GM19328 (cell line): ENCODE measurements around the gene CDKN2D.

Experiments used
- ATAC-seq: cut with Tn5 transposase; IDR thresholded peaks from one replicate; pipeline ENCODE4 v1.9.1; 2021; ENCODE audit warnings: mild to moderate bottlenecking, moderate library complexity; ENCODE audit not compliant: unreplicated experiment

The CDKN2D gene

GRCh38 chr19:10568826-10569651 is at the start of gene CDKN2D:
Gene CDKN2D (minus strand): TSS chr19:10568979. CDS start chr19:10568653, 326 bp downstream.
- ATAC-seq, result peak; percentile 52

GRCh38 chr19:10617409-10618121 is 48.8 kb upstream of the CDKN2D start:
- ATAC-seq, result no peak

DNA sequence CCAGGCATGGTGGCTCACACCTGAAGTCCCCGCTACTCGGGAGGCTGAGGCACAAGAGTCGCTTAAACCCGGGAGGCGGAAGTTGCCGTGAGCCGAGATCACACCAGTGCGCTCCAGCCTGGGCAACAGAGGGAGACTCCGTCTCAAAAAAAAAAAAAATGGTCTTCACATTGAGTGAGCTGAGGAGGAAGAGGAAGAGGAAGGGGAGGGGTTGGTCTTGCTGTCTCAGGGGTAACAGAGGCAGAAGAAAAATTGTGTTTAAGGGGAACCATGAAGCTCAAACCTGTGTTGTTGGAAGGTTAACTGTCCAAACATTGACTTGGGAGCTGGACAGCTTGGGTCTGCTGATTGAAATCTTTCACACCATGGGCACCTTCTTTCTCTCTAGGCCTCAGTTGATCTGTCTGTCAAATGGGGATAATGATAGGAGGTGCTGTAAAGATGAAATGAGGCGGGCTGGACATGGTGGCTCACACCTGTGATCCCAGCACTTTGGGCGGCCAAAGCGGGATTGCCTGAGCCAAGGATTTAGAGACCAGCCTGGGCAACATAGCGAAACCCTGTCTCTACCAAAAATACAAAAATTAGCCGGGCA is 46.7 kb upstream of the CDKN2D start:
- ATAC-seq, result no peak

DNA sequence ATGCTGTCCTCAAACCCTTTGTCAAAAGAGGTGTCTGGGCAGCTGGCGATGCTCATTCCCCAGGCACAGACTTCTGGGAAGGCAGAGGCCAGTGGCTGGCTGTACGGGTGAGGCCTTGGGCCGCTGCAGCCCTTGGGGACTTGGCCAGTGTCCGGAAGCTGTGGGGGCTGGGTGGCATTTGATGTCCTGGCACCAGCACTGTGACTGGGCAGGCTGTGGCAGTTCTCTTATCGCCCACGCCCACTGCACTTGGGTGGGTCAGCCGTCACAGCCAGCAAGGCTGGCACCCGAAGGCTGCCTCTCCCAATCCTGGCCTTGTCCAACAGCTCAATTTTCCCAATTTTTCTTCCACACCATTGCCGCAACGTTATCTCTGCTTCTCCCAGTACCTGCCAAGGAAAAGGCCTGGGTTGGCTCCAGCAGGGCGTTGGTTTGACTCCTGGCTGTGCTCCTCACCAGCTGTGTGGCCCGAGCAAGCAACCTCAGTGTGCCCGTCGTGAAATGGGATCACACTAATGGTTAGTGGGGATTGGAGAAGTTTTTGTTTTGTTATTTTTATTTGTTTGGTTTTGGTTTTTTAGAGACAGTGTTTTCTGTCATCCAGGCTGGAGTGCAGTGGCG is 43.8 kb upstream of the CDKN2D start:
- no peak for ATAC-seq

GRCh38 chr19:10611907-10612306 is 43.1 kb upstream of the CDKN2D start:
- no peak for ATAC-seq

- ATAC-seq, result no peak
Measured at GRCh38 chr19:10604460-10604980, 35.7 kb upstream of the CDKN2D start.

- no peak for ATAC-seq
Measured at GRCh38 chr19:10603873-10604459, 35.2 kb upstream of the CDKN2D start.

DNA sequence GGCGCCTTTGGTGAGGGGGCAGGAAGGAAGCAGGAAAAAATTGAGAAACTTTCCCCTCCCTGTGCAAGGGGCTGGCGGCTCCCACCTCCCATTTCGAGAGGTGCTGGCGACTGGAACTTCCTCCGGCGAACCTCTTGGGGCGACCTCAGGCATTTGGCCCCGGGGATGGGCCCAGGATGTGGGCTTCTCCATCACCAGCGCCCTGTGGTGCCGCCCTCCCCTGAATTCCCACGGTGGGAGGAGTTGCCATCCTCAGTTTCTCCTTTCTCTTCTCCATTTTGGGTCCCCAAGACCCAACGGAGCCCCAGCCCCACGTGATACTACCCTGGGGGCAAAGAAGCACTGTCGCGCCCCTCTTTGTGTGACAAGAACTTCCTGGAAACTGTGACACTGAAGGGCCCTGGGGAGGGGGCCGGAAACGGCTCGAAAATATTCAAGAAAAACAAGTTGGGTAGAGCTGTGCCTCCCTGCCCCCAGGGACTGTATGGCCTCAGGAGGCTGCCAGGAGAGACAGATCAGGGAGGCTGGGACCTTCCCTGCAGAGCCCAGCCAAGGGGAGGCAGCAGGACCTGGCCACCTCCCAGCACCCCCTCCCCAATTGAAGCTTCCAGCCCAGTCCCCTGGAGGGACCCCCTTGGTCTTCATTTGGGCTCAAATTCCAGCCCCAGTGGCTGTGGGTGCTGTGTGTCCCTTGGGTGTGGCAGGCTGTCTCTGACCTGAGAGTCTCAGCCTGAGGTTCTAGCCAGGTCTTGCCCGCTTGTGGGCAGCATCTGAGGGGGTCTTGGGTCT is 34.5 kb upstream of the CDKN2D start:
- no peak for ATAC-seq

- ATAC-seq, result peak; percentile 62
Measured at GRCh38 chr19:10602330-10603083, 33.7 kb upstream of the CDKN2D start.

DNA sequence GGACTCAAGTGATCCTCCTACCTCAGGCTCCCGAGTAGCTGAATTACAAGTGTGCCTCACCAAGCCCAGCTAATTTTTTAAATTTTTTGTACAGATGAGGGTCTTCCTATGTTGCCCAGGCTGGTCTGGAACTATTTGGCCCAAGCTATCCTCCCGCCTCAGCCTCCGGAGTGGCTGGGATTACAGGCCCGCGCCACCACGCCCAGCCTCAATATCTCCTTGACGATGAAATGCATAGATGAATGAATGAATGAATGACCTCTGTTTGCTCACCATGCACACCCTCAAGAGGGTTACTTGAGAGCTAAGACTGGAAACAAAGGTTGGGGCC is 33.2 kb upstream of the CDKN2D start:
- no peak for ATAC-seq

DNA sequence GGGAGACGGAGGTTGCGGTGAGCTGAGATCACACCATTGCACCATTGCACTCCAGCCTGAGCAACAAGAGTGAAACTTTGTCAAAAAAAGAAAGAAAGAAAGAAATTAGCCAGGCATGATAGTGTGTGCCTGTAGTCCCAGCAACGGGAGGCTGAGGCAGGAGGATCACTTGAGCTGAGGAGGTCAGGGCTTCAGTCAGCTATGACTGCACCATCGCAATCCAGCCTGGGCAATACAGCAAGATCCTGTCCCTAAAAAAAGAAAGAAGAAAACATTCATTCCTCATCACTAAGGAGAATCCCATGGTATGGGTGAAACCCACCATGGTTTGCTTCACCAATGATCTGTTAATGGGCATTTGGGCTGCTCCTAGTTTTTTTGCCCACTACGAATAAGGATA is 31.4 kb upstream of the CDKN2D start:
- no peak for ATAC-seq

- no peak for ATAC-seq
Measured at GRCh38 chr19:10593820-10594637, 25.2 kb upstream of the CDKN2D start.

DNA sequence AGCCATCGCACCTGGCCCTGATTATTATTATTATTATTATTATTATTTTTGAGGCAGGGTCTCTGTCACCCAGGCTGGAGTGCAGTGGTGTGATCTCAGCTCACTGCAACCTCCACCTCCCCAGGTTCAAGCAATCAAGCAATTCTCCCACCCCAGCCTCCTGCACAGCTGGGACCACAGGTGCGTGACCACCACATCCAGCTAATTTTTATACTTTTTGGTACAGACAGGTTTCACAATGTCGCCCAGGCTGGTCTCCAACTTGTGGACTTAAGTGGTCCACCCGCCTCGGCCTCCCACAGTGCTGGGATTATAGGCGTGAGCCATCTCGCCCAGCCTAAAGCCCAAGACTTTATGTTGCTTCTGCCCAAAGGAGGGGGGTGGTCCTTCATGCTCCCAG is 24.4 kb upstream of the CDKN2D start:
- ATAC-seq, result no peak

DNA sequence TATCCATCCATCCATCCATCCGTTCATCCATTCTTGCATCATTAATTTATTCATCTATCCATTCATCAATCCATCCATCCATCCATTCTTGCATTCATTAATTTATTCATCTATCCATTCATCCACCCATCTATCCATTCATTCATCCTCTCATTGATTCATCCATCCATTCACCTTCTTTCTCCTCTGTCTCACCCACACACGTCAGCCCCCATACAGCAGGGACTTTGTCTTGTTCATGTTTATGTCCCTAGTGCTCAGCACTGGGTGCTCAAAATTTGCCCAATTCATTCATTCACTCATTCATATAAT is 19.0 kb upstream of the CDKN2D start:
- ATAC-seq, result no peak

DNA sequence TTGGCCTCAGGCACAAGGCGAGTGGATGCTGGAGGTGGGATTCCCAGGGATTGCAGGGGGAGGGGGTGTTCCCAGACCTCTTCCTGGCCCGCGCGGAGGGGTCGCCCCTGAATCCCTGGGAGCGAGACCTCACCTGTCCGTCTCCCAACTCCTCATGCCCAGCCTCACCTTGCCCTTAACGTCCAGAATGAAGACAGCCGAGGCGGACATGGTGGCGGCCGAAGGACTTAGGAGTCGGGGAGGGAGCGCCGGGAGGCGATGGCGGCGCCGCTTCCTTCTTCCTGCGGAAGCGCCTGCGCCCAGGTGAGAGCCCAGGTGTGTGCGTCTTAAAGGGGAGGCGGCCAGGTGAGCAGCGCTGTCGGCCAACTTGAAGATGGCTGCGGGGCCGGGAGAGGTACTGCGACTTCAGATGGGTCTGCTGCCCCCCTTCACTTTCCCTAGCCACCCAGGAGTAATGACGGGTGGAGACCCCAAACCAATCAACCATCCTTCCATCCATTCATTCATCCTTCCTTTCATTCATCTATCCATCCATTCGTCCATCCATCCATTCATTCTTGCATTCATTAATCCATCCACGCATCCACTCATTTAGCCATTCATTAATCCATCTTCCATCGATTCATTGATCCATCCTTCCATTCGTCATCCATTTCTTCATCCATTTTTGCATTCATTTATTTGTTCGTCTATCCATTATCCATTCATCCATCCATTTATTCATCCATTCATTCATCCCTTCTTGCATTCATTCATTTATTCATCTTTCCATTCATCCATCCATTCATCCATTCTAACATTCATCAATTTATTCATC is 18.5 kb upstream of the CDKN2D start, which contains the start of gene AP1M2:
Gene AP1M2, minus strand, starts transcription at position 291 of the 817 bp plus-strand sequence. Its CDS starts 81 bp downstream, at position 210.
- no peak for ATAC-seq

- ATAC-seq, result no peak
Measured at GRCh38 chr19:10586396-10586795, 17.6 kb upstream of the CDKN2D start.

DNA sequence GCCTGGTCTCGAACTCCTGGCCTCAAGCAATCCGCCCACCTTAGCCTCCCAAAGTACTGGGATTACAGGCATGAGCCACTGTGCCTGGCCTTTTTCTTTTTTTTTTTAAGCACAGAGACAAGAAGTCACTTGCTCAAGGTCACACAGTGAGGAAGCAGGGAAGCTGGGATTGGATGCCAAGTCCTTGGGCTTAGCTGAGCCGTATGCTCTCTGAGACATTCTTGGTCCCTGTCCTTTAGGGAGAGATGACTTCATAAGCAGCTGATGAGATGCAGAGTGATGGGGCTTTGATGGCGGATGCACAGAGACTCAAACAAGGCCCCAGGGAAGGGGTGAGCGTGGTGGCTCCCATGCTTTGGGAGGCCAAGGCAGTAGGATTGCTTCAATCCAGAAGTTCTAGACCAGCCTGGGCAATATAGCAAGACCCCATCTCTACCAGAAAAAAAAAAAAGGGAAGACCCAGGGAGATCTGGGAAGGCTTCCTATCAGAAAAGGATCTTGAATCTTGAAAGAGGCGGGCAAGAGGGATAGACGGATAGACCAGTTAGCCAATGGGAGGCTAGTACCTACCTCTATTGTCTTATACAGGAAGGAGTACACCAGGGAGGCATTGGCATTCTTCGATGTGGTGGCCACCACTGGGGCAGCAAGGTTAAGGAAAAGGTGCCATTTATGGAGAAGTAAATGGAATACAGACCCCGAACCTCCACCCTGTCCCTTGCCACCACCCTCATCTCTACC is 14.4 kb upstream of the CDKN2D start:
- no peak for ATAC-seq
